ENCODE measurements around the gene CACNA1G.

- no peak for TF ChIP-seq CTCF (IDR thresholded peaks at IDR 0.05; ENCODE audit: insufficient read depth, low read depth, low read length)
- no peak for TF ChIP-seq EZH2 (IDR thresholded peaks at IDR 0.05; ENCODE audit: insufficient read depth, low read length)
Observed at GRCh38 chr17:50556803-50557202, 3.7 kb upstream of the CACNA1G start.
